Activated CD4-positive, alpha-beta memory T cell treated with anti-CD3 and anti-CD28 coated beads for 36 hours (primary cell): ENCODE measurements around the gene TSEN34. TPM values are rescaled to one million over a fixed set of nuclear protein-coding genes. Genes with fewer than 3 reads are reported as not detected.
"Not testable (repeated sequence)": the region's sequence is repeated elsewhere in the genome, so short reads cannot be mapped to it uniquely, and the experiment has no call there.

Experiments
- CTCF ChIA-PET: fragments of 350-600 bp; sonication (Branson Sonifier 250); formaldehyde crosslinking; loops from one replicate; lab custom pipeline; 2021; ENCODE audit warnings: antibody characterized with exemption, inconsistent platforms; lab: Charles Lee
- POLR2A ChIA-PET: fragments of 350-600 bp; sonication (Branson Sonifier 250); formaldehyde crosslinking; loops from one replicate; lab custom pipeline; 2021; ENCODE audit warnings: antibody characterized with exemption; lab: Charles Lee
- DNase-seq: peaks from one replicate; pipeline ENCODE4 v3.0.0-alpha.2; 2020
- H3K27ac Mint-ChIP-seq: one replicate; pipeline ENCODE4 v1.8.0; 2021; ENCODE audit warnings: mixed read lengths
- H3K27me3 Mint-ChIP-seq: one replicate; pipeline ENCODE4 v1.8.0; 2021; ENCODE audit warnings: mixed read lengths
- H3K36me3 Mint-ChIP-seq: one replicate; pipeline ENCODE4 v1.8.0; 2021; ENCODE audit warnings: mixed read lengths
- H3K4me1 Mint-ChIP-seq: one replicate; pipeline ENCODE4 v1.8.0; 2021; ENCODE audit warnings: low read depth, mixed read lengths
- H3K4me3 Mint-ChIP-seq: one replicate; pipeline ENCODE4 v1.8.0; 2021; ENCODE audit warnings: mild to moderate bottlenecking, mixed read lengths
- H3K9me3 Mint-ChIP-seq: one replicate; pipeline ENCODE4 v1.8.0; 2021; ENCODE audit warnings: mixed read lengths
- intact Hi-C: fragments of 100-400 bp; cut with micrococcal nuclease; formaldehyde crosslinking; loops from one replicate; pipeline ENCODE4 v1.15.1; 2023
- total RNA-seq, 2 experiments: library from RNA; stranded (reverse); gene quantifications; one replicate each; pipeline ENCODE4 v1.2.3, GENCODE V29; 2021

Gene TSEN34
- total RNA-seq, 2 experiments from 2014 or later: 15.5 to 16.3 TPM

DNA sequence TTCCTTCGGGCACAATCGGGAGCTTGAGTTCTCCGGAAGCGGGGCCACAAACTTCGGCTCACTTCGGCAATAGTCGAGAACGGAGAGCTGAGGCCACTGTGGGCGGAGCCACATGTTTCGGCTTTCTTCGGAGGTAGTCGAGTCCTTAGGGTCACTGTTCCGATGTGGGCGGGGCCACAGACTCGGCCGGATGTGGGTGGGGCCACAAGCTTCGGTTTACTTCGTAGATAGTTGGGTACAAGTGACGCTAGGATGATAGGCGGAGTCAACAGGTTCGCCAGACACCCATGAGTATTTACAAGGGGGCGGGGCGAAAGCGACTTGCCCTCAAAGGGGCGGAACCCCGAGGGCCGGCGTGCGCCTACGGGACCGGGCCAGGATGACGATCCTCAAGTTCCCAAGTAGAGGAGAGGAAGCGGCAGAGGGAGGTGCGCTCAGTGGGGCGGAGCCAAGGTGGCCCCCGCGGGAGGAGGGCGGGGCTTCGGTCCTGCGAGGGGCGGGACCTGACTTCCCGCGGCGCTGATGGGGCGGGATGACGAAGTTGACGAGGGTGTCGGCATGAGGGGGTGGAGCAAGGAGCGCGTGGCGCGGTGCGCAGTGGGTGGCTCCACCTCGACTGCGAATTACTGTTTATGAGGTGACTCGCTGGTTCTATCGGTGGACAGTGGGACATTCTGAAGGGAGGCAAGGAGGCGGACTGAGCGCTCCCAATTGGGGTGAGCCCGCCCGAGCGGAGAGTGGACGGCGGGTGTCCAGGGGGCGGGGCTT, 1.2 kb upstream of the TSEN34 start:
- Mint-ChIP-seq H3K27me3 (no peaks in the 10 kb centered on the region), H3K27ac (peak overlapping the region; percentile 99), H3K9me3 (no peaks in the 10 kb centered on the region), H3K4me1 (peaks cover 31% of the 10 kb centered on the region), H3K4me3 (peak overlapping the region; percentile 85), H3K36me3 (peaks cover 29% of the 10 kb centered on the region)
- DNase-seq: peak; percentile 100
- intact Hi-C loops: loop anchor here (1.0 to 5.0 kb wide), 7 partner anchors 10 to 1462 kb away; partner anchors contain the start of genes CNOT3, LENG1, PRPF31 and RPS9
- POLR2A ChIA-PET: interaction anchor here (0.9 to 7.8 kb wide), 12 partner anchors 10 to 323 kb away, joined by 3 to 103 read pairs (median 8); partner anchors contain the start of genes CNOT3, LENG1, LENG8 and LENG9
- CTCF ChIA-PET: interaction anchor here (0.8 to 2.3 kb wide), 12 partner anchors 11 to 78 kb away, joined by 3 to 12 read pairs (median 6); partner anchors contain the start of genes CNOT3, LENG1 and RPS9

DNA sequence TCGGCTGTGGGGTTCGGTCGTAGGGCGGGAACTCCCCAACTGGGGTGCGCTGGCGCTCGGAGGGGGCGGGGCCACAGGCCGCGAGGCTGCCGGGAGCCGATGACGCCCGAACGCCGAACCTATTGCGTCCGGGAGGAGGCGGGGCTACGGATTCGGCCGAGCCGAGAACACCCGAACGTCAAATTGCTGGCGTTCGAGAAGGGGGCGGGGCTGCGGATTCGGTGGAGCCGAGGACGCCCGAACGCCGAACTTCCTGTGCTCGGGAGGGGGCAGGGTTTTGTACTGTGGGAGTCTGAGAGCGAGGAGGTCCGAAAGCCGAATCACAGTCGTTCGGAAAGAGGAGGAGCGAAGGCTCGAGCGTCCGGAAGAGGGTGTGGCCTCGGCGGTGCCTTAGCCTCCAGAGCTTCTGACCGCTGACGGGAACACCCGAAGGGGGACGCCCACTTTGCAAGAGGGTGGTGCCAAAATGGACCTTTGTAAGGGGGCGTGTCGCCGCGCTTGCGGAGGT, 551 bp upstream of the TSEN34 start:
- no peaks in the 10 kb centered on the region for H3K27me3 Mint-ChIP-seq
- peaks cover 31% of the 10 kb centered on the region for H3K4me1 Mint-ChIP-seq
- intact Hi-C loops: loop anchor here (1.0 to 5.0 kb wide), 7 partner anchors 10 to 1462 kb away; partner anchors contain the start of genes CNOT3, LENG1, PRPF31 and RPS9
- ChIA-PET CTCF (interaction anchor here (1.0 to 1.8 kb wide), 3 partner anchors 20 to 76 kb away, joined by 3 to 5 read pairs (median 3); no protein-coding TSS in a partner anchor), POLR2A (interaction anchor here (1.3 to 7.8 kb wide), 5 partner anchors 9 to 54 kb away, joined by 4 to 103 read pairs (median 12); partner anchors contain the start of gene RPS9)
- peaks cover 28% of the 10 kb centered on the region for H3K36me3 Mint-ChIP-seq
- DNase-seq: peak; percentile 100
- H3K9me3 Mint-ChIP-seq: no peaks in the 10 kb centered on the region
- H3K27ac Mint-ChIP-seq: peak overlapping the region; percentile 99
- H3K4me3 Mint-ChIP-seq: peak overlapping the region; percentile 85

DNA sequence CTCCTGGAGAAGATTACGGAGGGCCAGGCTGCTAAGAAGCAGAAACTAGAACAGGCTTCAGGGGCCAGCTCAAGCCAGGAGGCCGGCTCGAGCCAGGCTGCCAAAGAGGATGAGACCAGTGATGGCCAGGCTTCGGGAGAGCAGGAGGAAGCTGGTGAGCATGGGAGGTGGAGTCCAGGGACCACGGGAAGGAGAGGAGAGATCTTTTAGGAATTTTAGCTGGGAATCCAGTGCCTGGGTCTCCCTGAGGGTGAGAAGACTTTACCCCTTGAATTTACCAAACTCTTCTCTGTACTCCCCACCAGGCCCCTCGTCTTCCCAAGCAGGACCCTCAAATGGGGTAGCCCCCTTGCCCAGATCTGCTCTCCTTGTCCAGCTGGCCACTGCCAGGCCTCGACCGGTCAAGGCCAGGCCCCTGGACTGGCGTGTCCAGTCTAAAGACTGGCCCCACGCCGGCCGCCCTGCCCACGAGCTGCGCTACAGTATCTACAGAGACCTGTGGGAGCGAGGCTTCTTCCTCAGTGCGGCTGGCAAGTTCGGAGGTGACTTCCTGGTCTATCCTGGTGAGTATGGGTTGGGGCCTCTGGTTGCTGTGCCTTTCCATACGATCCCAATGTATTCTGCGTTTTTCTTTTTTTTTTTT, 824 bp downstream of the TSEN34 start:
- Mint-ChIP-seq H3K9me3 (no peaks in the 10 kb centered on the region), H3K27ac (peak overlapping the region; percentile 69), H3K4me1 (peaks cover 29% of the 10 kb centered on the region), H3K4me3 (peak overlapping the region; percentile 85), H3K27me3 (no peaks in the 10 kb centered on the region), H3K36me3 (peaks cover 21% of the 10 kb centered on the region)
- ChIA-PET POLR2A (interaction anchor here (0.9 to 7.8 kb wide), 4 partner anchors 8 to 32 kb away, joined by 4 to 103 read pairs (median 46); partner anchors contain the start of genes LENG1 and RPS9), CTCF (interaction anchor here (0.7 to 1.8 kb wide), 3 partner anchors 21 to 74 kb away, joined by 3 to 5 read pairs (median 3); no protein-coding TSS in a partner anchor)
- DNase-seq: no peak
- intact Hi-C loops: loop anchor here (2.0 to 5.0 kb wide), 3 partner anchors 17 to 1460 kb away; no protein-coding TSS in a partner anchor

DNA sequence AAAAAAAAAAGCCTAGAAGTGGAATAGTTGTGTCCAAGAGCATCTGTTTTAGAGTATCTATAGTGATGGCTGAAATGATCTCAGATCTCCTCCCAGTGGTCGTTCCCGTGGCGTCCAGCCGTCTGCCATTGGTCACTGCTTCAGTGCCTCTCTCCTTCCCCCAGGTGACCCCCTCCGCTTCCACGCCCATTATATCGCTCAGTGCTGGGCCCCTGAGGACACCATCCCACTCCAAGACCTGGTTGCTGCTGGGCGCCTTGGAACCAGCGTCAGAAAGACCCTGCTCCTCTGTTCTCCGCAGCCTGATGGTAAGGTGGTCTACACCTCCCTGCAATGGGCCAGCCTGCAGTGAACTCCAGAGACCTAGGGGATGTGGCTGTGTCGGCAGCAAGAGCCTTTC, 1.9 kb downstream of the TSEN34 start:
- Mint-ChIP-seq H3K4me3 (peak overlapping the region; percentile 85), H3K27ac (no peak overlapping the region), H3K36me3 (peaks cover 16% of the 10 kb centered on the region), H3K4me1 (peaks cover 19% of the 10 kb centered on the region), H3K9me3 (no peaks in the 10 kb centered on the region), H3K27me3 (no peaks in the 10 kb centered on the region)
- POLR2A ChIA-PET: interaction anchor here (7.5 to 7.8 kb wide), 2 partner anchors 7 to 15 kb away, joined by 84 to 103 read pairs; partner anchors contain the start of gene RPS9
- intact Hi-C loops: loop anchor here (5.0 kb wide), 1 partner anchor 1459 kb away; no protein-coding TSS in a partner anchor
- CTCF ChIA-PET: no interaction called here
- no peak for DNase-seq

DNA sequence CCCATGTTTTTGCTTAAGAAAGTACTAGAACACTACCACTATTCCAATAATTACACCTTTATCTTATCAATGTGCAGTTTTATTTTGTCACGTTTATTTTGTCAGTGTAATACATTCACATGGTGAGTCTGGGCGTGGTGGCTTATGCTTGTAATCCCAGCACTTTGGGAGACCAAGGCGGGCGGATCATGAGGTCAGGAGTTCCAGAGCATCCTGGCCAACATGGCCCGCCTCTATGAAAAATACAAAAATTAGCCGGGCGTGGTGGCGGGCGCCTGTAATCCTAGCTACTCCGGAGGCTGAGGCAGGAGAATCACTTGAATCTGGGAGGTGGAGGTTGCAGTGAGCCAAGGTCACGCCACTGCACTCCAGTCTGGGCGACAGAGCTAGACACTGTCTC, 3.4 kb downstream of the TSEN34 start:
- peaks cover 20% of the 10 kb centered on the region for H3K4me1 Mint-ChIP-seq
- H3K27ac Mint-ChIP-seq, POLR2A ChIA-PET, CTCF ChIA-PET, DNase-seq, H3K27me3 Mint-ChIP-seq, H3K4me3 Mint-ChIP-seq, H3K9me3 Mint-ChIP-seq: not testable (repeated sequence)
- peaks cover 16% of the 10 kb centered on the region for H3K36me3 Mint-ChIP-seq
- intact Hi-C loops: loop anchor here (5.0 kb wide), 1 partner anchor 1458 kb away; no protein-coding TSS in a partner anchor

DNA sequence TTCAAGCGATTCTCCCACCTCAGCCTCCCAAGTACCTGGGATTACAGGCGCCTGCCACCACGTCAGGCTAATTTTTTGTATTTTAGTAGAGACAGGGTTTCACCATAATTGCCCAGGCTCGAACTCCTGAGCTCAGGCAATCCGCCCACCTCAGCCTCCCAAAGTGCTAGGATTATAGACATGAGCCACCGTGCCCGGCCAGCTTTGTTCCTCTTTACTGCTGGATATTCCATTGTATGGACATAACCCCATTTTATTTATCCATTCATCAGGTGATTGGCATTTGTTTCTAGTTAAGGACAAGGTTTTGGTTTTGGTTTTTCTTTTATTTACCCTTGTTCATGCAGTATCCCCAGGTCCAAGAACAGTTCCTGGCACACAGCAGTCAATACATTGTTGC, 5.4 kb downstream of the TSEN34 start:
- DNase-seq: no peak
- POLR2A ChIA-PET: no interaction called here
- H3K27ac Mint-ChIP-seq: no peak overlapping the region
- H3K27me3 Mint-ChIP-seq: no peaks in the 10 kb centered on the region
- no peak overlapping the region for H3K4me3 Mint-ChIP-seq
- CTCF ChIA-PET: no interaction called here
- intact Hi-C loops: no loop called here
- H3K9me3 Mint-ChIP-seq: no peaks in the 10 kb centered on the region
- peaks cover 26% of the 10 kb centered on the region for H3K36me3 Mint-ChIP-seq
- H3K4me1 Mint-ChIP-seq: peaks cover 27% of the 10 kb centered on the region

DNA sequence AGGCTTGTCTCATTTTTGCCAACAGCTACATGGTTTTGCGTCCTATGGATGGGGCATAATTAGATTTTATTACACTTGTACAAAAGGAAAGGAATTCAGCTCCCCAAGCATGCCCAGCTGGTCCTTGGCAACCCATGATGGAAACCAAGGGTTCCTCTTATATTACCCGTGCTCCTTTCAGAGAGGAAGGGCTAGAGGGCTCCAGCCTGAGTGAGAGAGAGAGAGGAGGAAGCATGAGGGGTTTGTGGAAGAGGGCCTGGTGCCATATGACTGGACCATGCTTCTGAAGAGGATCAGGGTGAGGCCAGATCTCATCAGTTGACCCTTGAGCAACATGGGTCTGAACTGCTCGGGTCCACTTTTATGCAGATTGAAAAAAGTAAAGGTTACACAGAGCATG, 6.0 kb downstream of the TSEN34 start:
- Mint-ChIP-seq H3K27me3 (no peaks in the 10 kb centered on the region), H3K4me3 (no peak overlapping the region), H3K36me3 (peaks cover 31% of the 10 kb centered on the region), H3K27ac (no peak overlapping the region), H3K9me3 (no peaks in the 10 kb centered on the region), H3K4me1 (peaks cover 21% of the 10 kb centered on the region)
- CTCF ChIA-PET: no interaction called here
- no peak for DNase-seq
- intact Hi-C loops: no loop called here
- POLR2A ChIA-PET: no interaction called here

DNA sequence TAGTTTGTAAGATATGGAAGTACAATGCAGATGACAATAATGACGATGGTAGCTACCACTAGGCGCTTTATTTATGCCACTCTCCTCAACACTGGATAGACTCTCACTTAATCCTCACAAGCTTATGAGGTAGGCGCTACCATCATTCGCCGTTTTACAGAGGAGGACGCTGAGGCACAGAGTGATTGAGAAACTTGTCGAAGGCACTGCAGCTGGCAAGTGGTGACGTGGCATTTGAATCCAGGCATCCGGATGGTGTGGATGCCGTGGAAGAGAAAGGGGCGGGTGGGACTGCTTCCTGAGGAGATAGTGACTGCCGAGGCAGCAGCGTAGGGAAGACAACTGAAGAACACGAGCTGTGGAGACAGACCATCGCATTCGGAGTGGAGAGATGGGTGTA, 8.3 kb downstream of the TSEN34 start:
- Mint-ChIP-seq H3K9me3 (no peaks in the 10 kb centered on the region), H3K4me3 (peak overlapping the region; percentile 64), H3K36me3 (peaks cover 42% of the 10 kb centered on the region), H3K27me3 (no peaks in the 10 kb centered on the region), H3K27ac (peak overlapping the region; percentile 81), H3K4me1 (peaks cover 34% of the 10 kb centered on the region)
- intact Hi-C loops: no loop called here
- ChIA-PET CTCF (interaction anchor here (0.6 kb wide), 1 partner anchor 29 kb away, joined by 3 read pairs; no protein-coding TSS in a partner anchor), POLR2A (interaction anchor here (1.3 to 3.2 kb wide), 3 partner anchors 10 to 62 kb away, joined by 5 to 84 read pairs (median 23); partner anchors contain the start of genes MBOAT7 and TSEN34)
- no peak for DNase-seq

DNA sequence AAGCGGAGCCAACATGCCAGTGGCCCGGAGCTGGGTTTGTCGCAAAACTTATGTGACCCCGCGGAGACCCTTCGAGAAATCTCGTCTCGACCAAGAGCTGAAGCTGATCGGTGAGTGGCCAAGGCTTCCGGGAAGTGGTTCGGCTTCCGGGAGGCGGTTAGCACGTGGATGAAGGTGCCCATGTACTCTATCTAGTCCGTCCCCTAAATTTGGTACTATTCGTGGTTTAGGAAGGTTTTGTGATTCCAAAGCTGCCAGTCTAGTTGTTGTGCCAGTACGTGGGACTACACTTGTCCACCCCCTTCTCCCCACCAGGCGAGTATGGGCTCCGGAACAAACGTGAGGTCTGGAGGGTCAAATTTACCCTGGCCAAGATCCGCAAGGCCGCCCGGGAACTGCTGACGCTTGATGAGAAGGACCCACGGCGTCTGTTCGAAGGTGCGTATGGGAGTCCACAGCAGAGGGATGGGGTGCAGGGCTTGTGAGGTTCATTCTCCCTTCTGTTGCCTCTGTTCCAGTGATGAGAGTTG, 10.1 kb downstream of the TSEN34 start:
- H3K4me3 Mint-ChIP-seq: peak overlapping the region; percentile 96
- peak overlapping the region; percentile 100 for H3K27ac Mint-ChIP-seq
- peaks cover 52% of the 10 kb centered on the region for H3K4me1 Mint-ChIP-seq
- no peaks in the 10 kb centered on the region for H3K27me3 Mint-ChIP-seq
- no peaks in the 10 kb centered on the region for H3K9me3 Mint-ChIP-seq
- peaks cover 56% of the 10 kb centered on the region for H3K36me3 Mint-ChIP-seq
- intact Hi-C loops: loop anchor here (1.0 kb wide), 3 partner anchors 42 to 99 kb away; partner anchors contain the start of genes CNOT3, LENG1 and NDUFA3
- CTCF ChIA-PET: interaction anchor here (1.7 kb wide), 1 partner anchor 12 kb away, joined by 7 read pairs; the partner anchor contains the start of gene MBOAT7
- DNase-seq: no peak
- POLR2A ChIA-PET: interaction anchor here (0.6 to 3.2 kb wide), 6 partner anchors 9 to 358 kb away, joined by 3 to 84 read pairs (median 8); partner anchors contain the start of genes LENG1, MBOAT7 and TSEN34

DNA sequence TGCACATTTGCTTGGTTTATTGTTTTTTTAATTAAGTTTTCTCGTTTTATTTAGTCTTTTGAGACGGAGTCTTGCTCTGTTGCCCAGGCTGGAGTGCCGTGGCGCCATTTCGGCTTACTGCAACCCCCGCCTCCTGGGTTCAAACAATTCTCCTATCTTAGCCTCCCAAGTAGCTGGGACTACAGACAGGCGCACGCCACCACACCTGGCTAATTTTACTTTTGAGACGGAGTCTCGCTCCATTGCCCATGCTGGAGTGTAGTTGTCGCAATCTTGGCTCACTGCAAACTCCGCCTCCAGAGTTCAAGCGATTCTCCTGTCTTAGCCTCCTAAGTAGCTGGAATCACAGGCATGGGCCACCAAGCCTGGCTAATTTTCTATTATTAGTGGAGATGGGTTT, 10.9 kb downstream of the TSEN34 start:
- H3K9me3 Mint-ChIP-seq: no peaks in the 10 kb centered on the region
- peaks cover 59% of the 10 kb centered on the region for H3K4me1 Mint-ChIP-seq
- intact Hi-C loops: loop anchor here (1.0 kb wide), 3 partner anchors 43 to 100 kb away; partner anchors contain the start of genes CNOT3, LENG1 and NDUFA3
- peaks cover 63% of the 10 kb centered on the region for H3K36me3 Mint-ChIP-seq
- peak overlapping the region; percentile 100 for H3K27ac Mint-ChIP-seq
- CTCF ChIA-PET: no interaction called here
- no peaks in the 10 kb centered on the region for H3K27me3 Mint-ChIP-seq
- H3K4me3 Mint-ChIP-seq: peak overlapping the region; percentile 96
- POLR2A ChIA-PET: interaction anchor here (0.6 to 2.5 kb wide), 4 partner anchors 9 to 65 kb away, joined by 3 to 11 read pairs (median 6); partner anchors contain the start of genes CNOT3, LENG1 and TSEN34
- no peak for DNase-seq
